GM13976 (cell line): ENCODE data around the gene SULT1C2.

Experiments used
- DNase-seq: peaks from one replicate; pipeline ENCODE4 v3.0.0; 2012; ENCODE audit warnings: low spot score
- in situ Hi-C: fragments of 300-500 bp; cut with MboI; formaldehyde crosslinking; loops from one replicate; pipeline ENCODE4 v1.12.0; 2022; ENCODE audit warnings: low sequenced_read_pairs, mixed read lengths, inconsistent platforms; ENCODE audit not compliant: unreplicated experiment
- TF ChIP-seq, protein P1 (sequence below): IDR thresholded peaks from 2 replicates; pipeline ENCODE4 v1.5.1; 2012; ENCODE audit warnings: borderline replicate concordance, mild to moderate bottlenecking; ENCODE audit not compliant: insufficient read depth; ENCODE audit errors: extremely low read depth, missing control alignments, control extremely low read depth

SULT1C2 gene

GRCh38 chr2:108257757-108258331, 30.9 kb upstream of the SULT1C2 start:
- TF ChIP-seq, protein P1, sequence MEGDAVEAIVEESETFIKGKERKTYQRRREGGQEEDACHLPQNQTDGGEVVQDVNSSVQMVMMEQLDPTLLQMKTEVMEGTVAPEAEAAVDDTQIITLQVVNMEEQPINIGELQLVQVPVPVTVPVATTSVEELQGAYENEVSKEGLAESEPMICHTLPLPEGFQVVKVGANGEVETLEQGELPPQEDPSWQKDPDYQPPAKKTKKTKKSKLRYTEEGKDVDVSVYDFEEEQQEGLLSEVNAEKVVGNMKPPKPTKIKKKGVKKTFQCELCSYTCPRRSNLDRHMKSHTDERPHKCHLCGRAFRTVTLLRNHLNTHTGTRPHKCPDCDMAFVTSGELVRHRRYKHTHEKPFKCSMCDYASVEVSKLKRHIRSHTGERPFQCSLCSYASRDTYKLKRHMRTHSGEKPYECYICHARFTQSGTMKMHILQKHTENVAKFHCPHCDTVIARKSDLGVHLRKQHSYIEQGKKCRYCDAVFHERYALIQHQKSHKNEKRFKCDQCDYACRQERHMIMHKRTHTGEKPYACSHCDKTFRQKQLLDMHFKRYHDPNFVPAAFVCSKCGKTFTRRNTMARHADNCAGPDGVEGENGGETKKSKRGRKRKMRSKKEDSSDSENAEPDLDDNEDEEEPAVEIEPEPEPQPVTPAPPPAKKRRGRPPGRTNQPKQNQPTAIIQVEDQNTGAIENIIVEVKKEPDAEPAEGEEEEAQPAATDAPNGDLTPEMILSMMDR, result no peak
- no peak for DNase-seq
- in situ Hi-C loops, result no loop called here

DNA sequence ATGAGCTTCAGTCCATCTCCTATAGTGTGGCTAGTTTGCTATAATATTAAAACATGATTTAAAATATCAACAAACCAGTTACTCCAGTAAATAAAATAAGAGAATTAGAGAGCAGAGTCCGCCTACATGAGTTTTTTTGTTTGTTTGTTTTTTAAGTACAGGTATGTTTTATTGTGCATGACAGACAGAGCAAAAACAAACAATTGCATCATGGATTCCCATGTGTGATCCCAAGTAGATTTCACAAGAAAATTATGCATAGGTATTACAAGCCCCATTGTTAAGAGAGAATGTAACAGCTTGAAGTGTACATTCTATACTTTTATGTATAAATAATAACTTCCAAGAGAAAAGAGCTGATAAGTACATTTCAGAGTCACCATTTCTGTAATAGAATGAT, 27.9 kb upstream of the SULT1C2 start:
- TF ChIP-seq, protein P1, result no peak
- in situ Hi-C loops, result no loop called here

GRCh38 chr2:108262036-108262435, 26.7 kb upstream of the SULT1C2 start:
- in situ Hi-C loops, result no loop called here
- TF ChIP-seq, protein P1, result no peak
- DNase-seq, result no peak

More for the DNA sequence above, 27.9 kb upstream of the SULT1C2 start:
- DNase-seq, result no peak

DNA sequence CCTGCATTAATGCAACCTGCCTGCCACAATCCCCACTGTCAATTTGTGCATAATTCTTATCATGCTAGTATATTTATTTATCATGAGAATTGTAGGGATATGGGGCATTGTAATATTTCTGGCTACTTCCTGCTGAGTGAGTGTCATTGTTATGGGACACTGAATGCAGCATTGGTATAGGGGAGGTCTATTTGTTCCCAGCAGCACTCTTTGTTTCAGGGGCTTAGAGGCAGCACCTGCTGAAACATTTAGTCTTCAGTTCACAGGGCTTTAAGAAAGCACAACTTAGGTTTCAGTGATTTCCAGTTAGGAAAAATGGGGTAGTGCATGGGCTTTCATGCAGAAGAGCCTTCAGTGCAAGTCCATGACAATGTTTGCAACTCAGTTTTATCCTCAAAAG, 25.3 kb upstream of the SULT1C2 start:
- in situ Hi-C loops, result no loop called here
- TF ChIP-seq, protein P1, result no peak
- DNase-seq, result no peak

DNA sequence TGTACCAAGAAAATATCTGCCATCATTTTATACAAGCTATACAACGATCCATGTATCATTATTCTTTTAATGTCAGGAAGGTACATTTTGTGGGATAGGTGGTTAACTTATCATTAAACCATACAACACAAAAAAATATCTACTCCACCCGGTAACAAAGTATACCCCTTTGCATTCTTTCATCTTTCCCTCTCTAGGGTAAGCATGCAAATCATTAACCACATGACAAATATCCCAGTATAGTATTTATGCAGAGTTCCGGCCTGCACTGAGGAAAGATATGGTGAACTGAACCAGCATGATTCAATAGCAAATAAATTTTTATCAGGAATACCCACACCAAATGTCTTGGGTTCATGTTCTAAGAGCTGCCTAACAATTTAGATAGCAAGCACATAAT, 22.5 kb upstream of the SULT1C2 start:
- no peak for DNase-seq
- TF ChIP-seq, protein P1, result no peak
- in situ Hi-C loops, result no loop called here

DNA sequence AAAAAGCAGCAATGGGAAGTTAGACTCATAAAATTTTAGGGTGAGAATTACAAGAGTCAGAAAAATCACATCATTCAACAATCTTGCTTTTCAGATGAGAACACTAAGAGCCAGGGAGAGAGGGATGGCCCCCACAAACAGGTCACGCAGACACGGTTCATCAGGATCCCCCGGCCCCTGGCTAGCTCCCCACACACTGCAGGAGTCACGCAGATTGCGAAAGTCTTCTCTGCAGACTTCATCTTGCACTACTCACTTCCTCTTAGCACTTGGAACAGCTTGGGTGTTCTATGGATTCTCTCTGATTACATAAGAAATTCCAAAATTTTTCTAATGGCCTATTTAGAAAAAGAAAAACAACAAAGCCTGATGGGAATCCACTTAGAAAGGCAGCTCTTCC, 21.6 kb upstream of the SULT1C2 start:
- DNase-seq, result no peak
- TF ChIP-seq, protein P1, result no peak
- in situ Hi-C loops, result no loop called here
